ENCODE measurements around the gene FUS. TPM values are rescaled to one million over a fixed set of nuclear protein-coding genes. Genes with fewer than 3 reads are reported as not detected.

Gene FUS
- total RNA-seq, 1 experiment from 2014 or later: 1,264 TPM

DNA sequence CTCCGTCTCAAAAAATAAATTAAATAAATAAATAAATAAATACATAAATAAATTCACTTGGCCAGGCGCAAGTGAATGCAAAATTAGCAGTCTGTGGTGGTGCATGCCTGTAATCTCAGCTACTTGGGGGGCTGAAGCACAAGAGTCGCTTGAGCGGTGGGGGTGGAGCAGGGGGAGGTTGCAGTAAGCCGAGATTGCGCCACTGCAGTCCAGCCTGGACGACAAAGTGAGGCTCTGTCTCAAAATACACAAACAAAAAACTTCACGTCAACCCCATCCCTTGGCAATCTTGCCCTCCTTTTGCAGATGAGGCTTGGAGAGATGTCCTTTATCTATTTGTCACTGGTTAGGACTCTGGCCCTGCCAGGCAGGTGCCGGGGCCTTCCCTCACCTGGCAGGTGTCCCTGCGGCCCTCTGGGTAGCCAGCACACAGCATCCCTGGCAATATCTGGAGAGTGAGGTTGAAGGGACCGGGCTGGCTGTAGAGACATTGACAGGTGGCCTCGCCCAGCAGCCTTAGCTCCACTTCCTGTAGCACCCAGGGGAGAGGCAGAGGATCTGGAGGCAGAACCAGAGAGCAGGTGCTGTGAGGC, 34.4 kb upstream of the FUS start:
- Histone ChIP-seq H3K4me1 (ENCODE audit: insufficient read depth, low read length, poor library complexity, severe bottlenecking) (peaks cover 11% of the 10 kb centered on the region), H3K27ac (ENCODE audit: low read depth, low read length, poor library complexity, severe bottlenecking) (no peak overlapping the region), H3K4me3 (ENCODE audit: low read depth, low read length, poor library complexity, severe bottlenecking) (no peak overlapping the region), H3K9me3 (ENCODE audit: low read depth, low read length, poor library complexity, severe bottlenecking) (no peaks in the 10 kb centered on the region), H3K27me3 (replicated peaks; ENCODE audit: insufficient read depth, low read depth, low read length, poor library complexity) (no peaks in the 10 kb centered on the region), H3K36me3 (ENCODE audit: insufficient read depth, low read length, poor library complexity, severe bottlenecking) (no peaks in the 10 kb centered on the region)
- intact Hi-C loops (cut with micrococcal nuclease; ENCODE audit: unreplicated experiment): loop anchor here (10.0 kb wide), 1 partner anchor 191 kb away; the partner anchor contains the start of gene SETD1A
- ChIA-PET POLR2A (ENCODE audit: low non-redundant PET) (interaction anchor here (0.6 kb wide), 1 partner anchor 1158 kb away, joined by 16 read pairs; no protein-coding TSS in a partner anchor), CTCF (no interaction called here)
- no TSS peak for BruUV-seq (replicated peaks)
- DNase-seq (ENCODE audit: low spot score): no peak
- TF ChIP-seq EZH2 (IDR thresholded peaks at IDR 0.05; ENCODE audit: borderline replicate concordance, low read depth, low read length, poor library complexity, severe bottlenecking): no peak
- TF ChIP-seq, protein P1, sequence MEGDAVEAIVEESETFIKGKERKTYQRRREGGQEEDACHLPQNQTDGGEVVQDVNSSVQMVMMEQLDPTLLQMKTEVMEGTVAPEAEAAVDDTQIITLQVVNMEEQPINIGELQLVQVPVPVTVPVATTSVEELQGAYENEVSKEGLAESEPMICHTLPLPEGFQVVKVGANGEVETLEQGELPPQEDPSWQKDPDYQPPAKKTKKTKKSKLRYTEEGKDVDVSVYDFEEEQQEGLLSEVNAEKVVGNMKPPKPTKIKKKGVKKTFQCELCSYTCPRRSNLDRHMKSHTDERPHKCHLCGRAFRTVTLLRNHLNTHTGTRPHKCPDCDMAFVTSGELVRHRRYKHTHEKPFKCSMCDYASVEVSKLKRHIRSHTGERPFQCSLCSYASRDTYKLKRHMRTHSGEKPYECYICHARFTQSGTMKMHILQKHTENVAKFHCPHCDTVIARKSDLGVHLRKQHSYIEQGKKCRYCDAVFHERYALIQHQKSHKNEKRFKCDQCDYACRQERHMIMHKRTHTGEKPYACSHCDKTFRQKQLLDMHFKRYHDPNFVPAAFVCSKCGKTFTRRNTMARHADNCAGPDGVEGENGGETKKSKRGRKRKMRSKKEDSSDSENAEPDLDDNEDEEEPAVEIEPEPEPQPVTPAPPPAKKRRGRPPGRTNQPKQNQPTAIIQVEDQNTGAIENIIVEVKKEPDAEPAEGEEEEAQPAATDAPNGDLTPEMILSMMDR (conservative IDR thresholded peaks at IDR 0.05; ENCODE audit: low read depth, low read length): no peak

DNA sequence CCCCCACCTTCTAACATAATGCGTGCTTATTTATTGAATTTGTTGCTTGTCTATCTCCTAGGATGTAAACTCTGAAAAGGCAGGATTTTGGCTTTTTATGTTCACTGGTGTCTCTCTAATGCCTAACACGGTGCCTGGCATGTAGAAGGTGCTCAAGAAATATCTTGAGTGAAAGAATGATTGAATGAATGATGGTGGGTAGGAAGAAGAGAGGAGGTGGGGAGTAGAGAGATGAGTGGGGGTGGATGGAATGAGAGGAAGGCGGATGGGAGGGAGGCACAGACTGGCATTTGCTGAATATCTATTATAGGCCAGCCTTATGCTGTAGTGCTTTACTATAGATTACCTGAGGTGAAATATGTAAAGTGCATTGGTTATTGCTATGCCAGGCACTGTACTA, 32.4 kb upstream of the FUS start:
- Histone ChIP-seq H3K4me3 (ENCODE audit: low read depth, low read length, poor library complexity, severe bottlenecking) (no peak overlapping the region), H3K9me3 (ENCODE audit: low read depth, low read length, poor library complexity, severe bottlenecking) (no peaks in the 10 kb centered on the region), H3K36me3 (ENCODE audit: insufficient read depth, low read length, poor library complexity, severe bottlenecking) (no peaks in the 10 kb centered on the region), H3K27me3 (replicated peaks; ENCODE audit: insufficient read depth, low read depth, low read length, poor library complexity) (no peaks in the 10 kb centered on the region), H3K27ac (ENCODE audit: low read depth, low read length, poor library complexity, severe bottlenecking) (no peak overlapping the region), H3K4me1 (ENCODE audit: insufficient read depth, low read length, poor library complexity, severe bottlenecking) (peaks cover 3% of the 10 kb centered on the region)
- TF ChIP-seq, protein P1 (conservative IDR thresholded peaks at IDR 0.05; ENCODE audit: low read depth, low read length): no peak
- TF ChIP-seq EZH2 (IDR thresholded peaks at IDR 0.05; ENCODE audit: borderline replicate concordance, low read depth, low read length, poor library complexity, severe bottlenecking): no peak
- no peak for DNase-seq (ENCODE audit: low spot score)
- intact Hi-C loops (cut with micrococcal nuclease; ENCODE audit: unreplicated experiment): loop anchor here (10.0 kb wide), 1 partner anchor 193 kb away; the partner anchor contains the start of gene SETD1A
- POLR2A ChIA-PET (ENCODE audit: low non-redundant PET): no interaction called here
- BruUV-seq (replicated peaks): no TSS peak
- CTCF ChIA-PET: no interaction called here

DNA sequence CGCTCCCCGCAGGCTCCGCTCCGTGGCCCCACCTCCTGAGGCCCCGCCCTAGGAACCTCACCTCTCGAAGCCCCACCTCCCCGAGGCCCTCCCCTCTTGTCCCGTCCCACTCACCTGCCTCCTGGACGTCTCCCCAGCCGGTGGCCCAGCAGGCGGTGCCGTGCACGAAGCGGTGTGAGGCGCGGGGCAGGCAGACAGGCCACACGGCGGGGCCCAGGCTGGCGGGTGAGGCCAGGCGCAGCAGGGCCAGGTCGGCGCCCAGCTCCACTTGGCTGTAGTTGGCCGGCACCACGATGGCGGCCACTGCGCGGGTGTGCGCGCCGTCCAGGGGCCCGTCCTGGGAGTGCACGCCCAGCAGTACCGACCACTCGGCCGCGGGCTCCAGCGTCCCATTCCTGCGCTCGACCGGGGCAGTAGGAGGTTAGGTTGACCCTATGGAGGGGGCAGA, 31.6 kb upstream of the FUS start:
- Histone ChIP-seq H3K27ac (ENCODE audit: low read depth, low read length, poor library complexity, severe bottlenecking) (no peak overlapping the region), H3K4me1 (ENCODE audit: insufficient read depth, low read length, poor library complexity, severe bottlenecking) (no peaks in the 10 kb centered on the region), H3K4me3 (ENCODE audit: low read depth, low read length, poor library complexity, severe bottlenecking) (no peak overlapping the region), H3K9me3 (ENCODE audit: low read depth, low read length, poor library complexity, severe bottlenecking) (no peaks in the 10 kb centered on the region), H3K27me3 (replicated peaks; ENCODE audit: insufficient read depth, low read depth, low read length, poor library complexity) (no peaks in the 10 kb centered on the region), H3K36me3 (ENCODE audit: insufficient read depth, low read length, poor library complexity, severe bottlenecking) (no peaks in the 10 kb centered on the region)
- ChIA-PET CTCF (no interaction called here), POLR2A (ENCODE audit: low non-redundant PET) (no interaction called here)
- DNase-seq (ENCODE audit: low spot score): no peak
- TF ChIP-seq, protein P1 (conservative IDR thresholded peaks at IDR 0.05; ENCODE audit: low read depth, low read length): no peak
- TF ChIP-seq EZH2 (IDR thresholded peaks at IDR 0.05; ENCODE audit: borderline replicate concordance, low read depth, low read length, poor library complexity, severe bottlenecking): no peak
- intact Hi-C loops (cut with micrococcal nuclease; ENCODE audit: unreplicated experiment): loop anchor here (10.0 kb wide), 1 partner anchor 194 kb away; the partner anchor contains the start of gene SETD1A
- no TSS peak for BruUV-seq (replicated peaks)

Data from A673 (cell line).